OCI-LY3 (cell line): ENCODE measurements around the gene SPATC1L.

Source experiments
- H2AFZ ChIP-seq: fragments of 200-600, 300-600 bp; shearing (Covaris generic); 2 replicates; pipeline ENCODE4 v1.6.0; 2014; ENCODE audit warnings: antibody characterized with exemption, low read depth, low read length
- H3K27ac ChIP-seq: fragments of 200-600, 300-600 bp; sonication (generic); 2 replicates; pipeline ENCODE4 v1.5.1; 2014; ENCODE audit warnings: mild to moderate bottlenecking, low read length, moderate library complexity, mixed read lengths
- H3K27me3 ChIP-seq: fragments of 200-600, 300-600 bp; sonication (generic); 2 replicates; pipeline ENCODE4 v1.6.1; 2014; ENCODE audit warnings: low read depth, low read length, mixed read lengths
- H3K36me3 ChIP-seq: fragments of 200-600, 300-600 bp; sonication (generic); replicated peaks from 2 replicates; pipeline ENCODE3; 2014; ENCODE audit warnings: low read depth, low read length, mixed read lengths
- H3K4me1 ChIP-seq: fragments of 300-600, 200-600 bp; sonication (generic); 2 replicates; pipeline ENCODE4 v1.6.1; 2014; ENCODE audit warnings: low read length, mixed read lengths
- H3K4me2 ChIP-seq: fragments of 200-600, 300-600 bp; sonication (generic); 2 replicates; pipeline ENCODE4 v1.6.1; 2014; ENCODE audit warnings: low read length, mixed read lengths
- H3K4me3 ChIP-seq: fragments of 300-600, 200-600 bp; sonication (generic); 2 replicates; pipeline ENCODE4 v1.5.1; 2014; ENCODE audit warnings: antibody characterized with exemption, mild to moderate bottlenecking, low read length, moderate library complexity
- H3K79me2 ChIP-seq: fragments of 300-600, 200-600 bp; shearing (Covaris generic); 2 replicates; pipeline ENCODE4 v1.6.1; 2014; ENCODE audit warnings: mild to moderate bottlenecking, low read length, mixed read lengths
- H3K9ac ChIP-seq: fragments of 300-600, 200-600 bp; shearing (Covaris generic); 2 replicates; pipeline ENCODE4 v1.6.0; 2014; ENCODE audit warnings: mild to moderate bottlenecking, low read length, moderate library complexity
- H3K9me3 ChIP-seq: fragments of 200-600, 300-600 bp; shearing (Covaris generic); 2 replicates; pipeline ENCODE4 v1.6.1; 2014; ENCODE audit warnings: low read length, mixed read lengths; ENCODE audit not compliant: insufficient read depth
- H4K20me1 ChIP-seq: fragments of 200-600, 300-600 bp; sonication (generic); 2 replicates; pipeline ENCODE4 v1.6.1; 2016; ENCODE audit warnings: low read length, mixed read lengths; ENCODE audit not compliant: insufficient read depth
- EZH2phosphoT487 ChIP-seq: fragments of 200-600 bp; shearing (Covaris generic); IDR thresholded peaks from 2 replicates; pipeline ENCODE4 v1.6.1; 2018; ENCODE audit warnings: antibody characterized with exemption, mixed run types, low read depth
- TF ChIP-seq, protein P1 (sequence below): fragments of 200-600, 300-600 bp; sonication (generic); IDR thresholded peaks from 2 replicates; pipeline ENCODE4 v1.5.1; 2014; ENCODE audit warnings: antibody characterized with exemption, low read length, low read depth

SPATC1L gene

GRCh38 chr21:46128933-46129571 lies 55.2 kb downstream of the SPATC1L start:
- TF ChIP-seq EZH2phosphoT487, result no peak
- TF ChIP-seq, protein P1, sequence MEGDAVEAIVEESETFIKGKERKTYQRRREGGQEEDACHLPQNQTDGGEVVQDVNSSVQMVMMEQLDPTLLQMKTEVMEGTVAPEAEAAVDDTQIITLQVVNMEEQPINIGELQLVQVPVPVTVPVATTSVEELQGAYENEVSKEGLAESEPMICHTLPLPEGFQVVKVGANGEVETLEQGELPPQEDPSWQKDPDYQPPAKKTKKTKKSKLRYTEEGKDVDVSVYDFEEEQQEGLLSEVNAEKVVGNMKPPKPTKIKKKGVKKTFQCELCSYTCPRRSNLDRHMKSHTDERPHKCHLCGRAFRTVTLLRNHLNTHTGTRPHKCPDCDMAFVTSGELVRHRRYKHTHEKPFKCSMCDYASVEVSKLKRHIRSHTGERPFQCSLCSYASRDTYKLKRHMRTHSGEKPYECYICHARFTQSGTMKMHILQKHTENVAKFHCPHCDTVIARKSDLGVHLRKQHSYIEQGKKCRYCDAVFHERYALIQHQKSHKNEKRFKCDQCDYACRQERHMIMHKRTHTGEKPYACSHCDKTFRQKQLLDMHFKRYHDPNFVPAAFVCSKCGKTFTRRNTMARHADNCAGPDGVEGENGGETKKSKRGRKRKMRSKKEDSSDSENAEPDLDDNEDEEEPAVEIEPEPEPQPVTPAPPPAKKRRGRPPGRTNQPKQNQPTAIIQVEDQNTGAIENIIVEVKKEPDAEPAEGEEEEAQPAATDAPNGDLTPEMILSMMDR, result no peak
- Histone ChIP-seq H3K9ac (no peak overlapping the region), H3K4me3 (no peak overlapping the region), H3K4me1 (no peaks in the 10 kb centered on the region), H3K79me2 (no peaks in the 10 kb centered on the region), H2AFZ (no peak overlapping the region), H3K36me3 (no peaks in the 10 kb centered on the region), H3K4me2 (no peak overlapping the region), H3K27ac (no peak overlapping the region), H4K20me1 (no peaks in the 10 kb centered on the region), H3K9me3 (no peaks in the 10 kb centered on the region), H3K27me3 (no peaks in the 10 kb centered on the region)

GRCh38 chr21:46128106-46128932 lies 55.9 kb downstream of the SPATC1L start:
- Histone ChIP-seq H2AFZ (no peak overlapping the region), H4K20me1 (no peaks in the 10 kb centered on the region), H3K4me2 (no peak overlapping the region), H3K27ac (no peak overlapping the region), H3K4me3 (no peak overlapping the region), H3K4me1 (no peaks in the 10 kb centered on the region), H3K79me2 (no peaks in the 10 kb centered on the region), H3K9me3 (no peaks in the 10 kb centered on the region), H3K9ac (no peak overlapping the region), H3K36me3 (no peaks in the 10 kb centered on the region), H3K27me3 (no peaks in the 10 kb centered on the region)
- no peak for TF ChIP-seq EZH2phosphoT487
- TF ChIP-seq, protein P1, result no peak

DNA sequence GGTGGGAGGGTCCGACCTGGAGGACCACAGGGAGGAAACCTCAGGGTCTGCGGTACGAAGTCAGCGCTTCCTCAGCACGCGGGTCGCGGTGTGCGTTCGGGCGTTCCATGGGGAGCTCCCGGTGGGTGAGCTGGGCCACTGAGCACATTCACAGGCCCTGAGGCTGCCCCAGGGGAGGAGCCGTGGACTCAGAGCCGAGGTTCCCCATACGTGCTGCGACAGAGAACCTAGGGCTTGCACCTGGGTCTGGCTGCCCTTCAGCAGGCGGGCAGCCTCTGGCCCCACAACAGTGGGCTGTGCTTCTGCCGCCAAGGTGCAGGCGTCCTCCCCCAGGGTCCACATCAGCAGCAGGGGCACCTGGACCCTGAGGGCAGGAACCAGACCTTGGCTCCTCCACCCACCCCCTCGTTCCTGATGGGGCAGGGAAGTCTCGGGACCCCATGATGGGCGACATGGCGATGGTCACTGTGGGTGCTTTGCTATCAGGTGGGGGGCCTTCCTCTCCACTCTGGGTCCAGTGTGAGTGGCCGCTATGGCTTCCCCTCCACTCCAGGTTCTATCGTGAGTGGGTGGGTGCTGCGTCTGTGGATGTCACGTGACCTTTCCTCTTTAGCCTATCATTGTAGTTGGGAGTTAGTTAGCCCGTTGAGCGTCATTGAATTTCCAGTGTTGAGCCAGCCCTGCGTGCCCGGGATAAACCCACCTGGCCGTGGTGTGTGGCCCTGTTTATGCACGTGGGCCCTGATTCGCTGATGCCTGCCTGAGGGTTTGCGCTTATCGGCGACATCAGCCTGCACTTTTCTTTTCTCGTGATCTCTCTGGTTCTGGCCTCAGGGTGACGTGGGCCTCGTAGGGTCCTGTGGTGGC lies 56.8 kb downstream of the SPATC1L start:
- H4K20me1 ChIP-seq, result no peaks in the 10 kb centered on the region
- no peaks in the 10 kb centered on the region for H3K79me2 ChIP-seq
- no peaks in the 10 kb centered on the region for H3K27me3 ChIP-seq
- TF ChIP-seq, protein P1, result no peak
- no peak for TF ChIP-seq EZH2phosphoT487
- H3K4me3 ChIP-seq, result no peak overlapping the region
- no peaks in the 10 kb centered on the region for H3K9me3 ChIP-seq
- H2AFZ ChIP-seq, result no peak overlapping the region
- H3K4me1 ChIP-seq, result no peaks in the 10 kb centered on the region
- H3K9ac ChIP-seq, result no peak overlapping the region
- H3K27ac ChIP-seq, result no peak overlapping the region
- H3K36me3 ChIP-seq, result no peaks in the 10 kb centered on the region
- no peak overlapping the region for H3K4me2 ChIP-seq
